OCI-LY1 (cell line): ENCODE results near the gene LRRC25.
A peak's percentile ranks its signal among the peaks of the same experiment; 100 is the strongest.

Experiments used
- H2AFZ ChIP-seq: fragments of 200-600 bp; sonication (generic), shearing (Covaris generic); 2 replicates; pipeline ENCODE4 v1.6.0; 2014; ENCODE audit warnings: antibody characterized with exemption, mild to moderate bottlenecking, low read length
- H3F3A ChIP-seq: fragments of 200-600 bp; sonication (generic), shearing (Covaris generic); 2 replicates; pipeline ENCODE4 v1.6.0; 2014; ENCODE audit warnings: mild to moderate bottlenecking, antibody characterized with exemption, low read length, moderate library complexity; ENCODE audit not compliant: insufficient read depth
- H3K27ac ChIP-seq: fragments of 200-600 bp; sonication (generic); 2 replicates; pipeline ENCODE4 v1.5.1; 2014; ENCODE audit warnings: low read length, mixed run types, mild to moderate bottlenecking, low read depth; ENCODE audit not compliant: poor library complexity, severe bottlenecking
- H3K27me3 ChIP-seq: fragments of 200-600 bp; sonication (generic); 2 replicates; pipeline ENCODE4 v1.6.0; 2014; ENCODE audit warnings: antibody characterized with exemption, mild to moderate bottlenecking, low read length, moderate library complexity; ENCODE audit not compliant: insufficient read depth
- H3K36me3 ChIP-seq: fragments of 200-600 bp; sonication (generic); 2 replicates; pipeline ENCODE4 v1.6.1; 2014; ENCODE audit warnings: mild to moderate bottlenecking, antibody characterized with exemption, low read length, moderate library complexity, mixed read lengths; ENCODE audit not compliant: insufficient read depth
- H3K4me1 ChIP-seq: fragments of 200-600 bp; sonication (generic); 2 replicates; pipeline ENCODE4 v1.5.1; 2014; ENCODE audit warnings: mild to moderate bottlenecking, low read length, moderate library complexity; ENCODE audit not compliant: insufficient read depth, severe bottlenecking
- H3K4me2 ChIP-seq: fragments of 200-600 bp; sonication (generic), shearing (Covaris generic); 2 replicates; pipeline ENCODE4 v1.6.1; 2014; ENCODE audit warnings: low read length
- H3K4me3 ChIP-seq: fragments of 200-600 bp; sonication (generic); 2 replicates; pipeline ENCODE4 v1.5.1; 2014; ENCODE audit warnings: low read length, low read depth, mild to moderate bottlenecking, mixed read lengths; ENCODE audit not compliant: poor library complexity, severe bottlenecking
- H3K79me2 ChIP-seq: fragments of 200-600 bp; shearing (Covaris generic); 2 replicates; pipeline ENCODE4 v1.6.1; 2016; ENCODE audit warnings: mixed run types, low read length, mixed read lengths; ENCODE audit not compliant: insufficient read depth
- H3K9ac ChIP-seq: fragments of 200-600 bp; sonication (generic), shearing (Covaris generic); 2 replicates; pipeline ENCODE4 v1.6.1; 2014; ENCODE audit warnings: mild to moderate bottlenecking, low read length, mixed read lengths
- H3K9me2 ChIP-seq: fragments of 200-600 bp; sonication (generic), shearing (Covaris generic); 2 replicates; pipeline ENCODE4 v1.6.1; 2014; ENCODE audit warnings: low read depth, mild to moderate bottlenecking, low read length, mixed read lengths
- H3K9me3 ChIP-seq: fragments of 200-600 bp; shearing (Covaris generic); 2 replicates; pipeline ENCODE4 v1.6.1; 2014; ENCODE audit warnings: low read length, mixed read lengths
- H4K20me1 ChIP-seq: fragments of 200-600 bp; sonication (generic), shearing (Covaris generic); 2 replicates; pipeline ENCODE4 v1.6.0; 2016; ENCODE audit warnings: mild to moderate bottlenecking, low read length; ENCODE audit not compliant: insufficient read depth
- CTCF ChIP-seq: fragments of 200-600 bp; sonication (generic), shearing (Covaris generic); IDR thresholded peaks from 2 replicates; pipeline ENCODE4 v1.5.1; 2017; ENCODE audit warnings: mild to moderate bottlenecking, antibody characterized with exemption, low read length, moderate library complexity, mixed read lengths
- EZH2 ChIP-seq: fragments of 200-600 bp; sonication (generic), shearing (Covaris generic); IDR thresholded peaks from 2 replicates; pipeline ENCODE4 v1.8.0; 2017; ENCODE audit warnings: borderline replicate concordance, mixed run types, mild to moderate bottlenecking, antibody characterized with exemption, low read length, moderate library complexity, mixed read lengths

The LRRC25 gene

GRCh38 chr19:18397242-18398202 is at the start of gene LRRC25:
Gene LRRC25, minus strand, starts transcription at chr19:18397622. Its CDS starts 659 bp downstream, at chr19:18396963.
- peak within 1 kb of the TSS; percentile 61 for H3K4me2 ChIP-seq
- no peaks in the 10 kb centered on the region for H3K9me3 ChIP-seq
- no peaks in the 10 kb centered on the region for H3K79me2 ChIP-seq
- no peaks in the 10 kb centered on the region for H4K20me1 ChIP-seq
- no peak within 1 kb of the TSS; the same call in 1 of the 2 replicates for H3K9ac ChIP-seq
- TF ChIP-seq CTCF (no peak), EZH2 (no peak)
- peak within 1 kb of the TSS; percentile 50 for H3K4me3 ChIP-seq
- H3F3A ChIP-seq, result 0 out of 2 replicates have a peak, but pooled peaks cover 5% of the 10 kb centered on the region
- H3K4me1 ChIP-seq, result peaks cover 36% of the 10 kb centered on the region
- 0 out of 2 replicates have a peak, but pooled peaks cover 8% of the 10 kb centered on the region for H3K27me3 ChIP-seq
- no peak within 1 kb of the TSS for H3K27ac ChIP-seq
- H3K9me2 ChIP-seq, result no peaks in the 10 kb centered on the region
- H3K36me3 ChIP-seq, result no peaks in the 10 kb centered on the region
- H2AFZ ChIP-seq, result no peak within 1 kb of the TSS

- Histone ChIP-seq H2AFZ (no peak overlapping the region), H3K9ac (no peak overlapping the region)
Observed at GRCh38 chr19:18446811-18447359, 49.5 kb upstream of the LRRC25 start.

More at GRCh38 chr19:18446811-18447359, 49.5 kb upstream of the LRRC25 start:
- H3K4me2 ChIP-seq, result no peak overlapping the region
- H3K36me3 ChIP-seq, result peaks cover 41% of the 10 kb centered on the region
- no peak overlapping the region for H3K27ac ChIP-seq
- no peak overlapping the region for H3K4me3 ChIP-seq
- H3K9me2 ChIP-seq, result no peaks in the 10 kb centered on the region
- no peaks in the 10 kb centered on the region for H3K79me2 ChIP-seq
- no peaks in the 10 kb centered on the region for H3K27me3 ChIP-seq
- H3F3A ChIP-seq, result 0 out of 2 replicates have a peak, but pooled peaks cover 4% of the 10 kb centered on the region
- no peaks in the 10 kb centered on the region for H3K9me3 ChIP-seq
- TF ChIP-seq CTCF (no peak), EZH2 (no peak)
- H3K4me1 ChIP-seq, result no peaks in the 10 kb centered on the region
- no peaks in the 10 kb centered on the region for H4K20me1 ChIP-seq
